NCI-H146 treated with DMSO at 0.1 percent for 48 hours (cell line): Measurements from ENCODE around the gene TNFRSF4.
"Not testable (repeated sequence)": the region's sequence is repeated elsewhere in the genome, so short reads cannot be mapped to it uniquely, and the experiment has no call there.

Source experiments
- DNase-seq: peaks from one replicate; lab custom pipeline; 2025; ENCODE audit not compliant: unreplicated experiment; lab: John Stamatoyannopoulos, UW

TNFRSF4 gene

DNA sequence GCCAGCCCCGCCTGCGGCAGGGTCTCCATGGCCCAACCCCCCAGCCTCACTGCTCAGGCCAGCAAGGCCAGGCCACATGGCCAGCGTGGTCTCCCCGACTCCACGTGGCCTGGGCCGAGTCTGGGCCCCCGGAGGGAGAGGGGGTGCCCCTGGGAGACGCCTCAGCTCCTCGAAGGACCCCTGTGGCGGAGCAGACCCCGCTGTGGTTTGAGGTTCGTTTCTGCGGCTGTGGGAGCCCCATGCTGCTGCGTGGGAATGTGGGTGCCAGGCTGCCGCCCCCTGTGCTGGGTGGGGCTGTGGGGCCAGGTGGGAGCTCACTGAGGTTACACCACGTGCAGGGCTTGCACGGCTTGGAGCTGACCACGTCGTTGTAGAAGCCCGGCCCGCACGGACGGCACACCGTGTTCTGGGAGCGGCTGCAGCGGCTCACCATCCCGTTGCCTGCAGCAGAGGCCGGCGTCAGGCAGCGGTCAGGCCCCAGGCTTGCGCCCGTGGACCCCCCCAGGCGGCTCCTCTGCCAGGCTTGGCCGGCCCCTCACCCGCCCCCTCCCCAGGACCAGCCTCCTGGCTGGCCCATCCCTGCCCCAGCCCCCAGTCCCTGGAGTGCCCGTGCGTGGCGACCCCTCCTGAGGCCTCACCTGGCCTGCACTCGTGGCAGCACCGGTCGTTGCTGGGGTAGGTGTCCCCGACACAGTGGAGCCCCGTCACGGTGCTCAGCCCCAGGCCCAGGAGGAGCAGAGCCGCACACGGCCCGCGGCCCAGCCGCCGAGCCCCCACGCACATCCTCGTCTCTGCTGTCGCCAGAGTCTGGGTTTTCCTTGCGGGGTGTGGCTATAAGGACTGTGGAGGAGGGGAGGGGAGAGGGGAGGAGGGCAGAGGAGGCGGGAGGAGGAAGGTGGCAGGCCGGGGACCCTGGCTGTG, at the start of gene TNFRSF4:
TNFRSF4 (minus strand) TSS at position 809 of the 921 bp plus-strand sequence; CDS start at position 783, 26 bp downstream.
- no peak for DNase-seq

DNA sequence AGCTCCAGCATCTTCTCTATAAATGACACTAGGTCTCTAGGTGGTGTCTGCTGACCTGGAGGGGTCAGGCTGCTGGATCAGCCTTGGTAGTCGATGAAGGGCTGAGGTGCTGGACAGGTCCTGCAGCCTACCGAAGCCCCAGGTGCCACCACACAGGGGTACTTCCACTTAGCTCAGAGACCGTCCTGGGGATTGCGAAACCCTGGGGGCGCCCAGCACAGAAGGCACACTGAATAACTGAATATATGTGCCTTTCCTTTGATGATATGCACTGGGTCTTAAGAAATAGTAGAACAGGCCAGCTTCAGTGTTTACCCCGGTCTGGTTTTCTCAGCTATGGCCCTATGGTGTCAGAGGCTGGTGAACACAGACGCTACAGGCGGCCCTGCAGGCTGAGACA, 48.8 kb upstream of the TNFRSF4 start:
- no peak for DNase-seq

DNA sequence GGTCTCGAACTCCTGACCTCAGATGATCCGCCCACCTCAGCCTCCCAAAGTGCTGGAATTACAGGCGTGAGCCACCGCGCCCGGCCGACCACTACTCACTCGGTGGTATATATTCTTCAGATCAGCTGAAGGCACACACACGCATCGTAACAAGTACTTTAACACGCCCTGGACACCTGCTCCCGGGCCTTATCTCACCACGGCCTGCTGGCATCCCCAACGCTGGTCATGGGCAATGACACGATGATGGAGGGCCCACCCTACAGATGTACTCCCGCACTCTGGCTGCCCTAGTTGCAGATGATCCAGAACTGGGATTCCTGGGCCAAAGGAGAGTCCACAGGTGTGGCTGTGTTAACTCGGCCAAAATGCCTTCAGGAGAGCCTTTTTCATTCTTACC, 48.1 kb upstream of the TNFRSF4 start:
- no peak for DNase-seq

DNA sequence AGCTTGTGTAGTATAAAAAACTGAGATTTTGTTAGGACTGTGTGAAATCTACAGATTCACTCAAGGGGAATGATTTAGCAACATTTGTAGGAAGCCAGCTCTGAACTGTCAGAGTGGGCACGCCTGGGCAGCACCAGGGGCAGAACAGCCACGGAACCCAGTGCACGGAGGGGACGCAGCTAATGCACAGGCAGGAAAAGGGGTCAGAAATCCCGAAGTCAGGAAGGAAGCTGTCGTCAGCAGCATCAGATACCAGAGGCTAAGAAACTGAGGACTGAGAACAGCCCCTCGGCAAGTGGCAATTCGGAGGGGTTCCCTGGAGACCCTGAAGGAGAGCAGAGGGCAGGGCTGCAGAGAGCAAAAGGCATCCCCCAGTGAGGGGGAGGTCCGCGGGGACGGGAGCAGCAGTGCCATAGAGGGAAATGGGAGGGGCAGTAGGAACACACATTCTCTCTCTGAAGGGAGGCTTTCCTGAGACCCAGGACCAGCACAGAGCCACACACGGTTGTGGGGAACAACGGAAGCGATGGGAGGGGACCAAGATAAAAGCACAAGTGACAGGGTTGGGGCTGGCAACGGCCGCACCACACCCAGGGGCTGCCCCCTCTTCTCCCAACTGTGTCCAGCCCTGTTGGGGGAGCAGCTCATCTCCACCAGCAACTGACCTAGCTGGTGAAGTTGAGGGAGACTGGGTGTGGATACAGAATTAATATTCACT, 47.0 kb upstream of the TNFRSF4 start:
- no peak for DNase-seq

DNA sequence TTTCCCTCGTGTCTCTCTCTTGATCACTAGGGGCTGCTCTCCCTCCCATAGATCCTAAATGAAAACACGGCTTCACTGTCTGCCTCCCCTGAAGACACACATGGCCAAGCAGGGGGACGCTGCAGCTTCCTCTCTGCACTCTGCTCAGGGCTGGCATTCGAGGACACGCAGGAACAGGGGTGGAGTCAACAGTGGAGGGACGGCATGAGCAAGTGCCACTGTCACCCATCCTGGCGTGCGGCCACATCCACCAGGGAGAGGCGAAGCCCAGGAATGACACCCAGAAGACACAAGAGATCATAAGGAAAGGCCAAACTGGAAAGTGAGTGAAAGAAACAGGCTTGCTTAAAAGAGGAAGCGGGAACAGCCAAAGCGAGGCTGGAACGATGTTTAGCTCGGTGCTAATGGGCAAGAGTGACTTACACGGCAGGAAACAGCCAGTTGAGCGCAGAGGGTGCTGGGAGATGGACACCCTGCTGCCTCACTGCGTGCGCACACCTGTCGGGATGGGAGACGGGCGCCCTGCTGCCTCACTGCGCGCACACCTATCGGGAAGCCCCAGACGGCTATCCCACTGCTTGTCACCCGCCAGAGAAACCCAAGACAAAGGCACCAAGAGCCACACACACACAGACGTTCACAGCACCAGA, 46.1 kb upstream of the TNFRSF4 start:
- DNase-seq = no peak

DNA sequence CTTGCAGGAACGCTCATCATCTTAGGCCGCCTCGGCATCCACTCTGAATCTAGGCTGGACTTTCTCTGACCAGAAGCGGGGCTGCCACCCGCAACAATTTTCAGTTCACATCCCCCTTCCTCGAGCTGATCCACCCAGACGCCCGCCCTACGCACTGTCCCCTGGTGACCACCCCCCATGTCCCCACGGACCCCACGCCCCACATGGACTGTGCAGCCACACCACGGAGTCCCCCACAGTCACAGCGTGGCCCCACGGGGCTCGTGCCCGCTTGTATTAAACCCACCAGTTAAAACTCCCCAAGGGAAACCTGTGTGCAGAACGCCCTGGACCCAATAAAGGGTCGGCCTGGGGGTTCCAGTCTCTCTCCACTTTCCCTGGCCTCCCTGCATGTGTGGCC, 45.6 kb upstream of the TNFRSF4 start:
- DNase-seq = no peak

DNA sequence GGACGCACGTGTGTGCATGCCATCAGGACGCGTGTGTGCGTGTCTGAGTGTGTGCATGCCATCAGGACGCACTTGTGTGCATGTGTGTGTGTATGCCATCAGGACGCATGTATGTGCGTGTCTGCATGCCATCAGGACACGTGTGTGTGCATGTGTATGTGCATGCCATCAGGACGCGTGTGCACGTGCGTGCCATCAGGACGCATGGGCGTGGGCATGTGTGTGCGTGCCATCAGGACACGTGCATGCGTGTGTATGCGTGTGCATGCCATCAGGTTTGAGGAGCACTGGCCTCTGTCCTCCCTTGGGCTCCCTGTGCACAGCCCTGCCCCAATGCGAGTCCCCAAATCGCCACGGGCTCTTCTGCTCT, 45.2 kb upstream of the TNFRSF4 start:
- DNase-seq = no peak

DNA sequence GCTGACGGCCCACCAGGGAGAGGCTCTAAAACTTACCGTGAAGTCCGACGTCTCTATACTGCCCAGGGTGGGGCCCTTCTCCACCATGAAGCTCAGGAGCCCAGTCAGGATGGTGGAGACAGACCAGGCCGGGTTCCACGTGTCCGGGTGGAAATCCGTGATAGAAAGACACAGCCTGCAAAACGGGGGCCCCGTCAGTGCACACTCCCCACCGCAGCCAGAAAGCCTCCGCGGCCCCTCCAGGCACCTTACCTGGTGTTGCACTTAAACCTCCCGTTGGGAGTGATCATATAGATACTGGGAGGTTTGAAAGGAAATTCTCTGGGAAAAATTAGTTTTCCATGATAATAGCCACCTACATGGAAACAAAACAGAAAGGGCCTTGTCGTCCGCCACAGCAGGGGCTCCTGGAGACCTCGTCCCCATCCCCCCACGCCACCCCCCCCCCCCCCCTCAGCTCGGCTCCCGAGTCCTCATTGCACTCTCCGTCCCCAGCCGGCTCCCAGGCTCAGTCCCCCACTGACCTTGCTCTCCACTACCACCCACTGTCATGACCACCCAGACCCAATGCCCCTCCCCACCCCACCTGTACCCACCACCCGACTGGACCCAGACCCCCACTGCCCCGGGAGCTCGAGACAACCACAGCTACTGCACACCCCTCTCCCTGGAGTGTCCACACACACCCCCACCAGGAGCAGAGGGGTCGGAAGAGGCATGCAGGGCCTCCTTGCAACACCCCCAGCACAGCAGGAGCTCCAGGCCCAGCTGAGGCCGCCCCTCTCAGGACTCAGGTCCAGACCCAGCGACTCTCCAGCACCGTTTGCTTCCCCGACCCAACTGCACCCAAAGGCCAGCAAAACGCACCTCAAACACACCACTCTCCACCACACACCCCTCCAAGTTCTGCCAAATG, 43.3 kb upstream of the TNFRSF4 start:
- DNase-seq = no peak

DNA sequence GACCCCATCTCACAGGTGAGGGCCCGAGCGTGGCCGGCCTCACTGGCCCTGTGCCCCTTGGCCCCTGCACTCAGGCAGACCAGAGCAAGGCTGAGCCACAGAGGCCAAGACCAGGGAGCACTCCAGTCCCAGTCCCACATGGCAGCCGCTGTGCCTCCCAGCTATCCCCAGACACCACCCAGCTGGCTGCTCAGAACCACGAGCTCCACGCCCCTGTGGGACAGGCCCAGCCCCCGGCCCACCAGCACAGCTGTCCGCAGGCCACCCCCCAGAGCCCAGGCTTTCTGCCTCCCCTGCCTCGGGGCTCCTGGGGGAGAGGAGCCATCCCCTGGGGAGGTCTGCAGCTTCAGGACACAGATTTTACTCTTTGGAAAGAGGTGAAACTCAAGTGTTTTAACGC, 41.7 kb upstream of the TNFRSF4 start:
- DNase-seq = no peak

DNA sequence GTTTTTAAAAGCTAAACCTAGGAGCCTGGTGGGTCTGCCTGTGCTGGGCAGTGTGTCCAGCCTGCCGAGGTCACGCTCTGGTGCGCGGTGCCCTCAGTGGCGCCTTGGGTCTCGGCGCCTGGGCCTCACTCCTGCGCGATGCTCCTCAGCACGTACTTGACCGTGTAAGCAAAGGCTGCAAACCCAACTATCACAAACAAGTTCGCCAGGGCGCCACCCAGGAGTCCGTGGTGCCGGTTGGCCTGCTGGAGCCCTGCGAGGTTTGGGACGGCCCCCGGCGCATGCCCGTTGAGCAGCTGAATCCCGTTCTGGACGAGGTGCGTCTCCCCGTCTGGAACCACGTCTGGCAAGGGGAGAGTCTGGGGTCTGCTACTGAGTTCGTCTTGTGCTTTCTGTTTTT, 41.1 kb upstream of the TNFRSF4 start:
- no peak for DNase-seq

DNA sequence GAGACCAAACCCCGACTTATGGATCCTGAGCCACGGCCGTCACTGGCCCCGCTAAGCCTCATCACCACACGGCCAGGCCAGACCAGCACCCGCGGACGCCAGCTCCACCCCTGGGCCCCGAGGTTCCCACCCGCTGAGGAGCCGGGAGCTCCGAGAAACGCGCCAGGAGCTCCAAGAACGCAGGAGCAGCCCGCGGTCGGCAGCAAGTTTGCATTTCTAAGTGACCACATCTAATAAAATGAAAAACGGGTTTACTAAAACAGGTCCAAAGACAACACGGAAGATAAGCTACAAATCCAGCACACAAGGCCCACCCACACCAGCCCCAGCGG, 40.7 kb upstream of the TNFRSF4 start:
- no peak for DNase-seq

DNA sequence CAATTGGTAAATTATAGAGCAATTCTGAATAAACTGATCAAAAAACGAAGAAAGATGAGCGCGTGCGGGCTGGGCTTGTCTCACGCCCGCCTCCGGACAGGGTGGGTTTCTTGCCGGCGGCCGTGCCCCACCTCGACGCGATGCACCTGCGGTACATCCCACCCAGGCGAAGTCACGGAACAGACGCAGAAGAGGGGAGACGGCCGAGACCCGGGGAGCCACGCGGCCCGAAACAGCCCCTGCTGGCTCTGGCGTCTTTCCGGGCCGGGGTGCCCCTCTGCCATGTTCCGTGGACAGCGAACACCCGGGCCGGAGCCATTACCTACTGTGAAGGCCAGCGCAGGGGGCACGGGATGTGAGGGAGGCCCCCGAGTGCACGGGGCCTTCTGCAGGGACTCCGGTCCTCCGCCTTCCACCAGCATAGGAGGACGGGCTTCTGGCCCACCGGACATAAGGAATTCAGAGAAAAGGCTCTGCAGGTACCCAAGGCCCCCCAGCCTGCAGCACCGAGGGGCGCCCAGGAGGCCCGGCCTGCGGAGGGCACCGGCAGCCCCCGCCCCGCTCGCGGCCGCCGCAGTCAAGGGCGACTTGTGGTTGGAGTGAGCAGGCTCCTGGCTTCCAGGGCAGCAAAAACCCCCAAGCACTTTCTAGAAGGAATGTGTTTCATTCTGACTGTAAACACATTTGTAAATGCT, 40.2 kb upstream of the TNFRSF4 start:
- DNase-seq = no peak

DNA sequence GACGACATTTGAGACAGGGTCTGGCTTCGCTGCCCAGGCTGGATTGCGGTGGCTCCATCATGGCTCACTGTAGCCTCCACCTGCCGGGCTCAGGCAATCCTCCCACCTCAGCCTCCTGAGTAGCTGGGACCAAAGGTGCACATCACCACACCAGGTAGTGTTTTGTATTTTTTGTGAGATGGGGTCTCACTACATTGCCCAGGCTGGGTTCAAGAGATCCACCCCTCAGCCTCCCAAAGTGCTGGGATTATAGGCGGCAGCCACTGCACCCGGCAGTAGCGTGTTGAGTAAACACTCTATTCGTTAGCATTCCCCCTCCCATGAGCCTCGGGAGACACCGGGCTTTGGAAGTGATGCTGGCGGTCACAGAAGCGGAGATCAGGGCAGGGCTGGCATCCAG, 39.4 kb upstream of the TNFRSF4 start:
- DNase-seq = no peak

DNA sequence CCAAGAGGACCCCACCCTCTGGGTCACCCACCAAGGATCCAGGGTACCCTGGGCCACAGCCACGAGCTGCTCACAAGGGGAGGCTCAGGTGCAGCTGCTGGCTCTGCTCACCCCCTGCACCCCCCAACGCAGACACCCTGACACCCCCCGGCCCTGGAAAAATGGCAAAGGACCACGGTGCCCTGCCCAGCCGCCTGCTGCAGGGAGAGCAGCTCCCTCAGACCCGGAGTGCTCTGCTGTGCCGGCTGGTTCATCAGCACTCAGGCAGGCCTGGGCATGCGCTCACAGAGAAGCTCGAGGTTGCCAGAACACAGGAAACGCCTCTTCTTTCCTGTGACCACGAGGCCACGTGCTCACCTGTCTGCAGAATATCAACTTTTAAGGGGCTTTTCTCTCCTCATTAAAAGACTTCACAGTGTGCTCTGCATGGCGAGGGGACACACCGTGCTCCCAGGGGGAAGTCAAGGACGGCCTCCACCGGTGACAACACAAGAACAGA, 36.9 kb upstream of the TNFRSF4 start:
- no peak for DNase-seq

DNA sequence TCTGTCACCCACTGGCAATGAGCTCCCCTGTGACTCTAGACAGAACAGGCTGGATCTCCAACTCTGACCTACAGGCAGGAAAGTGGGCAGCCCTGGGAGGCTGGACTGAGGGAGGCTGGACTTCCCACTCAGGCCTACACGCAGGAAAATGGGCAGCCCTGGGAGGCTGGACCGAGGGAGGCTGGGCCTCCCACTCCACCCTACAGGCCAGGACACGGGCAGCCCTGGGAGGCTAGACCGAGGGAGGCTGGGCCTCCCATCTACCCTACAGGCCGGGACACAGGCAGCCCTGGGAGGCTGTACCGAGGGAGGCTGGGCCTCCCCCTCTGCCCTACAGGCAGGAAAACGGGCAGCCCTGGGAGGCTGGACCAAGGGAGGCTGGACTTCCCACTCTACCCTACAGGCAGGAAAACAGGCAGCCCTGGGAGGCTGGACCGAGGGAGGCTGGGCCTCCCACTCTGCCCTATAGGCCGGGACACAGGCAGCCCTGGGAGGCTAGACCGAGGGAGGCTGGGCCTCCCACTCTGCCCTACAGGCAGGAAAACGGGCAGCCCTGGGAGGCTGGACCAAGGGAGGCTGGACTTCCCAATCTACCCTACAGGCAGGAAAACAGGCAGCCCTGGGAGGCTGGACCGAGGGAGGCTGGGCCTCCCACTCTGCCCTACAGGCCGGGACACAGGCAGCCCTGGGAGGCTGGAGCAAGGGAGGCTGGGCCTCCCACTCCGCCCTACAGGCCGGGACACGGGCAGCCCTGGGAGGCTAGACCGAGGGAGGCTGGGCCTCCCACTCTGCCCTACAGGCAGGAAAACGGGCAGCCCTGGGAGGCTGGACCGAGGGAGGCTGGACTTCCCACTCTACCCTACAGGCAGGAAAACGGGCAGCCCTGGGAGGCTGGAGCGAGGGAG, 34.3 kb upstream of the TNFRSF4 start:
- not testable (repeated sequence) for DNase-seq

DNA sequence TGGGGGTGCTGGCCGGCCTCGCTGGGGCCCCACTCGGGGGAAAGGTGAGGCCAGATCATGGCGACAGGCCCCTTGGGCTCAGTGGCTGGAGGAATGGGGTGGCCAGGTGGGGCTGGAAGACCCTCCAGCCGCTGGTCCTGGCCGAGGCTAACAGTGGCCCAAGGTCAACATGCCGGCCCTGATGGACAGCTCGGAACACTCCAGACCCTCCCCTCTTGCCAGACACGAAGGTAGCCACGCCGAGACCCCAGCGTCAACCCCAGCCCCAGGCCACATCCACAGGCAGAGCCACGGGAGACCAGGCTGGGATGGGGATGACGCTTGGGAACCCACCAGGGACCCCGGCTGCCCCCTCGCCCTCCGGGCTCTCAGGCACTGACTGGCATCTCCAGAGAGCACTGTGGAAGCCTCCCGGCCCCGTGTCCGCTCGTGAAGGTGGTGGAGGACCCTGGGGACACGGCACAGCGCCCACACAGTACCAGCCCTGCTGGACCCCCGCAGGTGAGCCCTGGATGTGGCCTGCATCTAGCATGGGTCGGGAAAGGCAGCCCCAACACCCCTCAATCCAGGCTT, 33.5 kb upstream of the TNFRSF4 start:
- no peak for DNase-seq

DNA sequence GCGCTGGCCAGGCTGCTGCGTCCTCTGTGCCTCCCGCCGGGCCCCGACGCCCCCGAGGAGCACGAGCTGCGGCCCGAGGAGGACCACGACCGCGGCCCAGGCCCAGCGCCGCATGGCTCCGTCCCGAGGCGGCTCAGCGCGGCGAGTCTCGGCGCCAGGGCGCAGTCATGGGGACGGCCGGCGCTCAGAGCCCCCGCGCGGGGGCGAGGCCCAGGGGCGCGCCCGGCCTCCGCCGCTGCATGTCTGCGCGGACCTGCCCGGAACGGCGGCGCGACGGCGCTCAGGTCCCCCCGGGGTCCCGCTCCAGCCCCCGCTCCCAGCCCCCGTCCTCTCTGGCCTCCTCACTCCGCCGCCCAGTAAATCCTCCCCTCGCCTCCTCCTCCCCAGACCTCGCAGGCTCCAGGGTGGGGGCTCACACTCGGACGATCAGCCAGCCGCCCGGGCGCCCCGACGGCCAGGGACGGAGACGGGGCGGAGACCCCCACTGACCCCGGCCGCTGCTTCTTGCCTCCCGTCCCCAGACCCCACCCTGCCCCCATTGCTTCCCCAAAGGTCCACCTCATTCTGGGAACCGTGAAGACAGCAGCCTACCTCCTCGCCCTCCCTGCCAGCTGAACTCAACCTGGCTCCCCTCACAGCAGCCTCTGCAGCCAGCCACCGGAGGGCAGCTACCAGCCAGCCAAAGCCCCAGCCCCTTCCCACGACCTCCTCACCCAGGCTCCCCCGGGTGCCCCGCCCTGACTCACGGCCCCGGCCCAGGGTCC, 32.8 kb upstream of the TNFRSF4 start, which contains the start of gene C1QTNF12:
C1QTNF12 (minus strand) TSS at position 146 of the 764 bp plus-strand sequence; CDS start at position 114, 32 bp downstream.
- DNase-seq = no peak
